Keratinocyte (primary cell): ENCODE results near the gene C5AR1. TPM values are rescaled to one million over a fixed set of nuclear protein-coding genes. Genes with fewer than 3 reads are reported as not detected.

Source experiments
- DNase-seq: peaks from one replicate; pipeline ENCODE4 v3.0.0-alpha.2; 2011; ENCODE audit warnings: low read depth, missing footprints, low spot score
- FAIRE-seq: peaks from 2 replicates; lab custom pipeline; 2011; peaks lifted over from hg19 to GRCh38; lab: Jason Lieb, UNC
- H2AFZ ChIP-seq: 2 replicates; pipeline ENCODE4 v1.6.0; 2012; ENCODE audit warnings: low read length, control low read depth, inconsistent platforms; ENCODE audit not compliant: control insufficient read depth
- H3K27ac ChIP-seq: 2 replicates; pipeline ENCODE4 v1.5.1; 2011; ENCODE audit warnings: low read length; ENCODE audit not compliant: control insufficient read depth, insufficient read depth
- H3K27me3 ChIP-seq: 3 replicates; pipeline ENCODE4 v1.6.0; 2011; ENCODE audit warnings: low read length; ENCODE audit not compliant: control insufficient read depth, insufficient read depth; ENCODE audit errors: extremely low read depth
- H3K36me3 ChIP-seq, 2 experiments: 2 replicates in 1 of 2; 3 replicates in 1 of 2; pipeline ENCODE4 v1.5.1; 2011; ENCODE audit warnings: low read length in 2 of 2, mild to moderate bottlenecking in 1 of 2; ENCODE audit not compliant: control insufficient read depth in 2 of 2, insufficient read depth in 2 of 2; ENCODE audit errors: extremely low read depth in 1 of 2
- H3K4me1 ChIP-seq: 3 replicates; pipeline ENCODE4 v1.5.1; 2011; ENCODE audit warnings: low read length; ENCODE audit not compliant: control insufficient read depth, insufficient read depth; ENCODE audit errors: extremely low read depth
- H3K4me2 ChIP-seq: 3 replicates; pipeline ENCODE4 v1.6.0; 2011; ENCODE audit warnings: low read depth, low read length; ENCODE audit not compliant: control insufficient read depth, insufficient read depth; ENCODE audit errors: extremely low read depth
- H3K4me3 ChIP-seq, 3 experiments: fragments of 200-600 bp in 1 of 3; sonication (generic) in 1 of 3; 2 replicates in 2 of 3; 3 replicates in 1 of 3; pipeline ENCODE4 v1.5.1; 2011 to 2016; ENCODE audit warnings: low read length in 3 of 3, mild to moderate bottlenecking in 3 of 3, control low read depth in 2 of 3, inconsistent platforms in 1 of 3, low read depth in 1 of 3, mixed read lengths in 1 of 3, mixed run types in 1 of 3, moderate library complexity in 1 of 3; ENCODE audit not compliant: control insufficient read depth in 2 of 3, insufficient read depth in 2 of 3; ENCODE audit errors: extremely low read depth in 1 of 3
- H3K79me2 ChIP-seq: 2 replicates; pipeline ENCODE4 v1.6.0; 2012; ENCODE audit warnings: low read length; ENCODE audit not compliant: control insufficient read depth, insufficient read depth
- H3K9ac ChIP-seq: 3 replicates; pipeline ENCODE4 v1.6.0; 2011; ENCODE audit warnings: low read length; ENCODE audit not compliant: control insufficient read depth, insufficient read depth; ENCODE audit errors: extremely low read depth
- H3K9me1 ChIP-seq: 3 replicates; pipeline ENCODE4 v1.6.0; 2011; ENCODE audit warnings: low read length; ENCODE audit not compliant: control insufficient read depth, insufficient read depth; ENCODE audit errors: extremely low read depth
- H3K9me3 ChIP-seq: 2 replicates; pipeline ENCODE4 v1.5.1; 2012; ENCODE audit warnings: low read depth, low read length; ENCODE audit not compliant: control insufficient read depth
- H4K20me1 ChIP-seq: 3 replicates; pipeline ENCODE4 v1.6.0; 2011; ENCODE audit warnings: low read length; ENCODE audit not compliant: control insufficient read depth, insufficient read depth; ENCODE audit errors: extremely low read depth
- CTCF ChIP-seq, 3 experiments: IDR thresholded peaks in 1 of 3; conservative IDR thresholded peaks in 1 of 3; optimal IDR thresholded peaks in 1 of 3; 2 replicates in 2 of 3; 3 replicates in 1 of 3; pipeline versions ENCODE3 to v1.5.1; 2011; ENCODE audit warnings: low read length in 3 of 3, mild to moderate bottlenecking in 3 of 3, moderate library complexity in 2 of 3, control low read depth in 1 of 3, inconsistent platforms in 1 of 3; ENCODE audit not compliant: insufficient read depth in 2 of 3; ENCODE audit errors: extremely low read depth in 1 of 3
- EZH2 ChIP-seq: IDR thresholded peaks from one replicate; pipeline ENCODE4 v1.6.1; 2012; ENCODE audit warnings: inconsistent platforms, mild to moderate bottlenecking, low read length, moderate library complexity
- dilution Hi-C: fragments of 300-500 bp; cut with MboI; formaldehyde crosslinking; loops from one replicate; pipeline ENCODE4 v1.7.0; 2020; ENCODE audit warnings: low sequenced_read_pairs; ENCODE audit not compliant: extremely low pct_ligation_motif_present
- polyA plus RNA-seq, 5 experiments: library from polyadenylated mRNA; depleted of rRNA in 3 of 5; stranded (reverse) in 3 of 5; stranded (forward) in 1 of 5; unstranded in 1 of 5; fragments of >200 nt; gene quantifications; 1 replicate in 1 of 5; 2 replicates in 3 of 5; 3 replicates in 1 of 5; pipeline versions ENCODE4 v1.2.1 to v1.2.3, GENCODE V29; 2011 to 2012; ENCODE audit warnings: missing spikeins in 2 of 5, low read depth in 1 of 5, low replicate concordance in 1 of 5

The C5AR1 gene
- polyA plus RNA-seq, 1 donor (not counting 4 experiments of a cell fraction or from before 2014, with no cell fraction given): 0.42 TPM

DNA sequence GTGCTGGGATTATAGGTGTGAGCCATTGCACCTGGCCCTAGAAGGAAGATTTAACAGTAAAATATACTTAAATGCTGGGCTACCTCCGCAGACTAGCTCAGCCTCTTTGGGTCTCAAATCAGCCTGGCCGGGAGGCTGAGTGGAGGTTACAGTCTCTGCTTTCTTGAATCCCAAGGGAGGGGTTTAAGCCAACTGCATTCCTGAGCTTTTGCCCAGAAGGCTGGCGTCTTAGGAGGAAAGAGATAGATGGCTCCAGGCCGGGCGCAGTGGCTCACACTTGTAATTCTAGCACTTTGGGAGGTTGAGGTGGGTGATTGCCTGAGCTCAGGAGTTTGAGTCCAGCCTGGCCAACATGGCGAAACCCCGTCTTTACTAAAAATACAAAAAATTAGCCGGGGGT, 623 bp upstream of the C5AR1 start:
- no peak for FAIRE-seq
- dilution Hi-C loops: no loop called here

DNA sequence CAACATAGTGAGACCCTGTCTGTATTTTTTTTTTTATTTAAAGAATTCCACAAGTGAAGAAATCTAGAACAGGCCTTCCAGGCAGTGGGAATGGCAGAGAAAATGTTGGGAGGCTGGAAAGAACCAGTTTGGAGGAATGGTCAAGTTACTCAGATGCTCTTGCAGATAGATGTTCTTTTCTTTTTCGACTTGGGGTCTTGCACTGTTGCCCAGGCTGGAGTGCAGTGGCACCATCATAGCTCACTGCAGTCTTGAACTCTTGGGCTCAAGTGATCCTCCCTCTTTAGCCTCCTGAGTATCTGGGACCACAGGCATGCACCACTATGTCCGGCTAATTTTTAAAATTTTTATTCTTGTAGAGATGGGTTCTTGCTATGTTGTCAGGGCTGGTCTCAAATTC, 662 bp downstream of the C5AR1 start:
- Histone ChIP-seq H3K79me2 (no peaks in the 10 kb centered on the region), H3K4me2 (no peak overlapping the region), H2AFZ (no peak overlapping the region), H3K9ac (no peak overlapping the region), H3K4me1 (peaks cover 3% of the 10 kb centered on the region), H3K9me3 (no peaks in the 10 kb centered on the region), H4K20me1 (no peaks in the 10 kb centered on the region), H3K27ac (no peak overlapping the region), H3K27me3 (peaks cover 3% of the 10 kb centered on the region), H3K36me3 (no peaks in the 10 kb centered on the region), H3K9me1 (no peaks in the 10 kb centered on the region), H3K4me3 (no peak overlapping the region)
- FAIRE-seq: no peak
- DNase-seq: no peak
- dilution Hi-C loops: no loop called here
- TF ChIP-seq CTCF (optimal IDR thresholded peaks at IDR 0.05 in 1 of 3, IDR thresholded peaks at IDR 0.05 in 1 of 3, conservative IDR thresholded peaks at IDR 0.05 in 1 of 3; ENCODE audit: extremely low read depth in 1 of 3, insufficient read depth in 2 of 3, low read length in 3 of 3): no peak

More for the DNA sequence above, 623 bp upstream of the C5AR1 start:
- Histone ChIP-seq H2AFZ (no peak overlapping the region), H3K4me1 (peaks cover 3% of the 10 kb centered on the region), H3K36me3 (no peaks in the 10 kb centered on the region), H3K9me3 (no peaks in the 10 kb centered on the region), H3K4me2 (no peak overlapping the region), H3K79me2 (no peaks in the 10 kb centered on the region), H3K27ac (no peak overlapping the region), H4K20me1 (no peaks in the 10 kb centered on the region), H3K9me1 (no peaks in the 10 kb centered on the region), H3K4me3 (no peak overlapping the region), H3K9ac (no peak overlapping the region), H3K27me3 (peaks cover 3% of the 10 kb centered on the region)
- DNase-seq: no peak
- TF ChIP-seq CTCF (optimal IDR thresholded peaks at IDR 0.05 in 1 of 3, IDR thresholded peaks at IDR 0.05 in 1 of 3, conservative IDR thresholded peaks at IDR 0.05 in 1 of 3; ENCODE audit: extremely low read depth in 1 of 3, insufficient read depth in 2 of 3, low read length in 3 of 3) (no peak), EZH2 (no peak)
